Activated CD8-positive, alpha-beta memory T cell treated with anti-CD3 and anti-CD28 coated beads, Interleukin-2, amount 50 U/mL, for 1 hour (primary cell): ENCODE measurements around the gene ASIC2.

ENCODE experiments used
- DNase-seq: peaks from one replicate; pipeline ENCODE4 v3.0.0-alpha.2; 2020; ENCODE audit errors: extremely low read depth

Gene ASIC2

DNA sequence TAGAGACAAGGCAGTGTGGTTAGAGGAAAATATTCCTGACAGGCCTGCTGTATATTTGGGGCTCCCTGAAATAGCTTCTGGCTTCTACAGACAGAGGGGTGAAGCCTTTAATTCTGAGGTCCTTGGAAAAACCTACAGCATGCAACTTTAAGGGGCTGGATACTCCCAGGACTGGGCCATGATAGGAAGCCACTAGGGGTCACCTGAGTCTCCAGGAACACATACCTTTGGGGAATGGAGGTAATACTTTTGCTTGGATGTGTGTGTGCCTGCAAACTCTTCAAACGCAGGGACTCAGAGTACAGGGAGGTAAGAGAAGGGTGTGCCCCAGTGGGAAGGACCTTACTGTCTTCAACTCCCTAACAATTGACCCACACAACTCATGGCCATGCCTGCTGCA, 4.1 kb downstream of the ASIC2 start:
- no peak for DNase-seq

DNA sequence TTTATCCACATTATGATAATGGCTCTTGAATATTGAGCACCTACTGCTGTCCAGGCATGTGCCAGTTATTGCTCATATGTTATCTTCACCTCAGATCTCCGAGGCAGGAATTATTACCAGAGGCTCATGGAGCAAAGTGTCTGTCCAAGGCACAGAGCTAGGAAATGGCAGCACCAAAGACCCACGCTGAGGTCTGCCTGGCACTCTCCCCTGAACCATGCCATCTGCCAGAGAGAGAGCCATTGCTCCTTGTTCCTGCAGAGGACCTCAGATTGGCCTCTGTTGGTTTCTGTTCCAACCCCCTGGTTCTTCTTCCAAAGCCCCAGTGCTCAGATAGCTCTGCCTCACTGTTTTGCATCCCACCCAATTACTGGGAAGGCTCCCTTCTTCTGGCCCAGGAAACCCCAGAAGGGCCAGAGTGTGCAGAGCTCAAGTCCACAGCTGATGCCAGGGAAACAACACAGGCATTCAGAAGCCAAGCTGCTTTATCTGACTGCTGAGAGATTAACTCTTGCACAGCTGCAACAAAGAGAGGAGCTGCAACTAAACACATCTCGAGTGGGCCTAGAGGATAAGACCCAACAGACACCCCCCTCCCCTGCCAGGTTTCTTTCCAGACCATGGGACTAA, 5.9 kb downstream of the ASIC2 start:
- DNase-seq = no peak

DNA sequence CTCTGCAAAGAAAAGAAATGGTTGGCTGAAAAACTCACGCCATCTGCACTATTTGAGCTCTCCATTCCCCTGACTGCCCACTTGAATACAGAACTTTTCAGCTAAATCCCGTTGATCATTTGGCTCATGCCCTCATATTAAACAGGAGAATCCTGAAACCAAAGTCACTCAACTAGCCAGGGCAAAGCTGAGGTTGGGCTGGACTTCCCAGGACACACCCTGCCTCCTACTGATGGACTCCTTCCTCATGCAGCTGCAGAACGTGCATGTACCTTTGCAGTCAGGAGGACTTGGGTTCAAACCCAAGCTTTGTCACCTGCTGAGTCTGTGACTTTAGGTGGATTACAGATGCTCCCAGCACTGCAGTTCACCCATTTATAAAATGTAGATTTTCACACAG, 7.7 kb downstream of the ASIC2 start:
- DNase-seq = no peak

DNA sequence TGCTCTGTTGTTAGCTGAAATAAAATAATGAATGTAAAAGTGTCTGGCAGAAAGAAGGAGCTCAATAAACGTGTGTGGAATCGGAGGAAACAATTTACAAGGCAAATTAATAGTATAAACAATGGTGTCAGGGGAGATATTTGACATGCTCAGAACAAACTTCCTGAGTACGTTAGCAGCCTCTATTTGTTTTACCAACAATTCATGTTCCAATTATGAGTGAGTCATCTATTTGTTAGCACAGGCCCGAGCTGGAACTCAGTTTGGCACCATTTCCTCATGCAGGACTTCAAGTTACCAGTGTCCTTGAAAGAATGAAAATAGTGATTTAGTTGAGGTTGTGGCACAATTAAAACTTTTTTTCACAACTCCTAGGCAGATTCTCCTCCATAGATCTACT, 9.1 kb downstream of the ASIC2 start:
- no peak for DNase-seq

DNA sequence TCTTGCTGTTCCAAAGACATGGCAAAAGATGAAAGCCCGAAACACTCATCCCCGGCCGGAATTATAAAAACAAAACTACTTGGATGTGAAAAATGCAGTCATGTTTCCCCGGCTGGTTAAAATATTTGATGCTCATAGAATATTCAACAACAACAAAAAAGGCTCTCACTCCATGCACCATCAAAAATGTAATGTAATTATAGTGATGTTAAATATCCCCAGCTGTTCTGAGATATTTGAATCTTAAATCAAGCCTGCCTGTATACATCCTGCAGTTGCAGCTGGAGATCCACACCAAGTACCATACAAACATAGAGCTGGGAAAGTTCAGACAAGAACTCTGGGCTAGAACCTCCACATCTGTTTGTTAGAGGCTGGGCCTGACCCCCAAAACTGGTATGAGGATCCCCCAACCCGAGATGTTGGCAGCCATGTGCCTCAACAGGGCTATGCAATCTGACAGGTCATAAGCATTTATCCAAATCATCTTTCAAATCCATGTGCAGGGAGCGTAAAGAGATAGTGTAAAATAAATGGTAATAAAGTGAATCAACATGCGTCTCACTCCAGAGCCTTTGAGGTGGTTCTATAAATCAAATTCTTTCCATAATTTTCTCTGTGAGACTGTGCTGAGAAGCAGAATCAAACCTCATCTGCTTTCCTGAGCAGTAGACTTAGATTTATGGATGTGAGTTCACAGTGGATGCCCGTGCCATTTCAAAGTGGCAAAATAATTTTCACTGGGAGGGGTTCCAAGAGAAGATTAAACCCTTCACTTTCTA, 12.7 kb downstream of the ASIC2 start:
- DNase-seq = no peak

GRCh38 chr17:33277436-33278100, 15.5 kb downstream of the ASIC2 start:
- DNase-seq = no peak

- DNase-seq = no peak
Measured at GRCh38 chr17:33273743-33274410, 19.2 kb downstream of the ASIC2 start.

- DNase-seq = no peak
Measured at GRCh38 chr17:33273271-33273670, 19.8 kb downstream of the ASIC2 start.

GRCh38 chr17:33272438-33272837, 20.7 kb downstream of the ASIC2 start:
- DNase-seq = no peak

GRCh38 chr17:33269337-33270060, 23.6 kb downstream of the ASIC2 start:
- no peak for DNase-seq

DNA sequence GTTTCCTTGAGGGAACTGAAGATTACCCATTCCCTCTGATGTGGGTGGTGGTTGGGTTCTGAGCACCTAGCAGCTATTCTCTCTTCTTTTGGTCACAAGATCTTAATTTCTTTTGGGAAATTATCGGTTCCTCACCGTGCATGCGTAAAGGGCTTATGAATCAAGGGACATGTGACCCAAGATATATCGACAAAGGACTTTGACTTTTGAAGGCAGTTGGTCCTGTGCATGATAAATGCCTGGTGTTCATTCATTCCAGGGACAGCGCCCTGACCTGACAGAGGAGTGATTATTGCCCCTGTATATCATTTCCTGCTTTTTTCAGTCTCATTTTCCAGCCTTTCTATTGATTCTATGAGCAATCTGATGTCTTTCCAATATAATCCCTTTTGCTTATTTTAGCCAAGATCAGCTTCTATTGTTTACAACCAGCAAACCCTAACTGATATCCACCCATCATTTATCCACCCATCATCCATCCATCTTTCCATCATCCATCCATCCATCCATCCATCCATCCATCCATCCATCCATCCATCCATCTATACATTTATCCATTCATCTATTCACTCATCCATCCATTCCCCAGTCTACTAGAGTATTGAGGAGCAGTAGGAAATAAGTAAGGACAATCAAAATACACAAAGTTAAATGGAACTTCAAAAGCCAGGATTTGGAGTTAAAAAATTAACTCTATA, 25.1 kb downstream of the ASIC2 start:
- no peak for DNase-seq

- DNase-seq = no peak
Measured at GRCh38 chr17:33267271-33267790, 25.8 kb downstream of the ASIC2 start.

GRCh38 chr17:33266611-33267010, 26.5 kb downstream of the ASIC2 start:
- DNase-seq = no peak

DNA sequence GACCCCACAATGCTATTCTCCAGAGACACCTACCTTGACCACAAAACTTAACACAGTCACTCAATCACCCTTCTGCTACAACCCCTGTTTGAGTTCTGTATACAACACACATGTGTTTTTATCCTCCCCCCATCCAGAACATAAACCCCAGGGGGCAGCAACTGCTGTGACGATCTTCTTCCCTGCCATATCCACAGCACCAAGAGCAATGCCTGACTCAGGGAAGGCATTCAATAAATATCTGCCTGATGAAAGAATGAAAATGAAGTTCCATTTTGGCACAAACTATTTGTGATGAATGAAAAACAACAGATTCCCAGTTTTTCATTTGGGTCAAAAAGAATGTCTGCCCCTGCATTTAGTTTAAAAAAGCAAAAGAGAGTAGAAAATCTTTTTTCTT, 27.0 kb downstream of the ASIC2 start:
- no peak for DNase-seq

DNA sequence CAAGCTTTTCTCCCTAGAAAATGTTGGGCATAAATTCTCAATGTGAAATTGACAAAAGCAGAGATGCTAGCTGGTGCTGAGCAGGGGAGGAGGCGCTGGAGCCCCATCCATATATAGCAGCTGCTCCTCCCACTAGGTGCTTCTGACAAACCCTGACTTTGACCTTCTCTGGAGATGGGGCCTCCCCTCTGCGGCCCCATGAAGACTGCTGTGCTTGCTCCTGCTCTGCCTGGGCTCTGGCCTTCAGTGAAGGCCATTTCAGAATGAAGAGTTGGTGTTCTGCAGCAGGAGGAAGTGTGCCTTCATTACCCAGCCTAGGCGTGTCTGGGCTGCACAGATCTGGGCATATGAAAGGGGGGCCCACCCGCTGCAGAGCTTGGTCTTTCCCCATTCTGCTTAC, 29.7 kb downstream of the ASIC2 start:
- DNase-seq = no peak

- no peak for DNase-seq
Measured at GRCh38 chr17:33262266-33263123, 30.6 kb downstream of the ASIC2 start.

GRCh38 chr17:33261820-33262219, 31.3 kb downstream of the ASIC2 start:
- no peak for DNase-seq

DNA sequence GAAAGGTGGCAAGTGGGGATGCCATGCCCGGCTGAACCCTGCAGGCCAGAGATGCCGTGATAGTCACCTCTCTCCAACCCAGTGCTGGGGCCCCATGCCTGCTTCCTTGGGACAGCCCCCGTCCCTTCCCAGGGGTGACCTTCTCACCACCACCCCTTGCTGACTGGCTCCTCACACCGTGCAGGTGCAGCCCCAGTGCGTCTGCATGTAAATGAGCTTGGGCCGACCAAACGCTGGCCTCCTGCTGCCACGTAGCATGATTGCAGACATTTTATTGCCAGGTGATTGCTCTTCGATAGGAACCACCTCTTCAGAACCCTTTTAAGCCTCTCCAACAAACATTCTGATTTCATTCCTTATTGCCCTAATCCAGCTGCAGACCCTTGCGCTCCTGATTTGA, 32.5 kb downstream of the ASIC2 start:
- DNase-seq = no peak

DNA sequence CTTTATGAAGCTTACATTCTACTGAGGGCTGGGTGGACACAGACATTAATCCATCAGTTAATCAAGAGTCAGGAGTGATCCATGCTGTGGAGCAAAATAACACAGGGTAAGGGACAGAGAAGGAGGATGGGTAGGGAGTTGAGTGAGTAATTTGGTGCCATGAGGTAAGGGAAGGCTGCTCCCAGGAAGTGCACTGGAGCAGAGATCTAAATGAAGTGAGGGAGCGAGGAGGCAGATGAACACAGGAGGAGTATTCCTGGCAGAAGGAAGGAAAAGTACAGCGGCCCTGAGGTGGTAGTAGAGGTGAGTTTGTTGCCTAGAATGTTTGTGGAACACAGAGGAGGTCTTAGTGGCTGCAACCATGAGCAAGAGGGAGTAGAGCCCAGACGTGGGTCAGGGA, 34.8 kb downstream of the ASIC2 start:
- DNase-seq = no peak

- no peak for DNase-seq
Measured at GRCh38 chr17:33245183-33245582, 47.9 kb downstream of the ASIC2 start.
